GM21576 (cell line): Measurements from ENCODE around the gene STX4.

Experiments used
- ATAC-seq: cut with Tn5 transposase; IDR thresholded peaks from one replicate; pipeline ENCODE4 v1.9.1; 2021; ENCODE audit warnings: mild to moderate bottlenecking, moderate library complexity; ENCODE audit not compliant: unreplicated experiment

Gene STX4, protein sequence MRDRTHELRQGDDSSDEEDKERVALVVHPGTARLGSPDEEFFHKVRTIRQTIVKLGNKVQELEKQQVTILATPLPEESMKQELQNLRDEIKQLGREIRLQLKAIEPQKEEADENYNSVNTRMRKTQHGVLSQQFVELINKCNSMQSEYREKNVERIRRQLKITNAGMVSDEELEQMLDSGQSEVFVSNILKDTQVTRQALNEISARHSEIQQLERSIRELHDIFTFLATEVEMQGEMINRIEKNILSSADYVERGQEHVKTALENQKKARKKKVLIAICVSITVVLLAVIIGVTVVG

DNA sequence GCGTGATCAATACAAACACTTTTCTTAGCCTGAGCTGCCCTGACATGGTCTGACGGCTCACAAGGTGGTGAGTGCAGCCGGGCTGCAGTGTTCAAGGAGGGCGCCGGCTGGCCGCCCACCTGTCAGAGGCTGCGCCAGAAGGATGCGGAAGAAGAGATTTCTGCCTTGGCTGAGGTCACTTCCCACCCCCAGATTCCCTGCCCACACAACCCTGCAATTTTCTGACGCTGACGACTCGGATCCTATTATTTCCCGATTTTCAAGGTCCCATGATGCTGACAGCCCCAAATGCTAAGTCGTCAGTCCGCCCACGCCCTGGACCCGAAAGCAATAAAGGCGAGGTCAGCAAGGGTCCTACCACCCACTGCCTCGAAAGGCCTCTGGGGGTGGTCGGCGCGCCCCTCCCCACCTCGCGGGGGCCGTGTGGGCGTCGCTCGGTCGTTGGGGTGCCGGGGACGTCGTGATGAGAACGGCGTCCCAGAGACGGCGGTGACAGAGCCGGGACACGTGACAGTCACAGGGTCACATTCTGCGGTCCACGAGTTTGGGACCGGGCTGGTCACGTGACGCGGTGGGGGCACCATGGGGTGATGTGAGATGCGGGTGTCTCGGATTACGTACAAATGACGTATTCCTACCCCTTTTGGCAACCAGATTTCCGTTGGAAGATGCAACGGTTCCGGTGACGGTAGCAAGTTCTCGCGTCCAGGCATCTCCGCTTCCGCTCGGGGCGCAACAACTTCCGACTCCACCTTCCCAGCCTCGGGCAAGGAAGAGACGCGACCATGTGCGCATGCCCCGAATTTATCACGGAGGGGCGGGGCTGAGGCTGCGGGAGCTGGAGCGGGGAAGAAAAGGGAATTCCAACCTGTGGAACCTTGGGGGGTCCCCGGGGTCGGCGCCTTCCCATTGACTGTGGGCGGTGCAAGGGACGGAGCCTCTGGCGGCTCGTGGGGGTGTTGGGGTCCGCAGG, at the start of gene STX4:
Gene STX4, plus strand, starts transcription at position 823 of the 973 bp plus-strand sequence. CDS start 248 bp downstream, outside the sequence.
- ATAC-seq: peak; percentile 81

GRCh38 chr16:30983898-30984610, 49.3 kb upstream of the STX4 start:
- no peak for ATAC-seq

- no peak for ATAC-seq
Observed at GRCh38 chr16:30984669-30985400, 48.5 kb upstream of the STX4 start, which contains the start of gene HSD3B7. HSD3B7 (plus strand) TSS chr16:30985207; CDS start chr16:30985659, 452 bp downstream.

- no peak for ATAC-seq
Observed at GRCh38 chr16:30985401-30986128, 47.8 kb upstream of the STX4 start.

- no peak for ATAC-seq
Observed at GRCh38 chr16:30986129-30986991, 47.0 kb upstream of the STX4 start.

- ATAC-seq: no peak
Observed at GRCh38 chr16:30987581-30988190, 45.7 kb upstream of the STX4 start.

DNA sequence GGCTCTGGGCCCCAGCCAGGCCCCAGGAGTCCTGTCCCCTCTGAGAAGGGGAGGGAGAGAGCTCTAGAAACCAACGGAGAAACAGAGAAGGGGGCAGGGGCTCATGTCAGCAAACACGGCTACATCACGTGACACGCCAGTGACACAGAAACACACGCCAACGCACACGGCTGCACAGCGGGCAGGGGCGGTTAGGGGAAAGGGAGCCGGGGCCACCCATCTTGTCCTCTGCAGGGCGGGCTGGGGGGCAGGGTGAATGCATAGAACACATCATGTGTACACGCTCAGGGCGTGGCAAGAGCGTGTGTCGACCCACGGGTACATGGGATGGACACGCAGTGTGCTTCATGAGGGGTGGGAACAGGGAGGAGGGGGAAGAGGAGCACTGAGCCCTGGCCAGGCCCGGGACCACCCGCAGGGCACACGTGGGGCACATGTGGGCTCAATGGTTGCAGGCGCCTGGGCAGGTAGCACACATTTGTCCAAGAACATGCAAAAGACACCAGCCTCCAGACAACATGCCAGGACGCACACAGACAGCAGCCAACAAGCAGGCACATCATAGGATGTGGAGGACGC, 43.8 kb upstream of the STX4 start:
- ATAC-seq: no peak

GRCh38 chr16:30990105-30990504, 43.3 kb upstream of the STX4 start:
- ATAC-seq: no peak

GRCh38 chr16:30991052-30991451, 42.3 kb upstream of the STX4 start:
- ATAC-seq: no peak

GRCh38 chr16:30992276-30992780, 41.0 kb upstream of the STX4 start:
- no peak for ATAC-seq

- ATAC-seq: no peak
Observed at GRCh38 chr16:30992931-30993816, 40.2 kb upstream of the STX4 start.

GRCh38 chr16:30995927-30996323, 37.4 kb upstream of the STX4 start:
- ATAC-seq: no peak

DNA sequence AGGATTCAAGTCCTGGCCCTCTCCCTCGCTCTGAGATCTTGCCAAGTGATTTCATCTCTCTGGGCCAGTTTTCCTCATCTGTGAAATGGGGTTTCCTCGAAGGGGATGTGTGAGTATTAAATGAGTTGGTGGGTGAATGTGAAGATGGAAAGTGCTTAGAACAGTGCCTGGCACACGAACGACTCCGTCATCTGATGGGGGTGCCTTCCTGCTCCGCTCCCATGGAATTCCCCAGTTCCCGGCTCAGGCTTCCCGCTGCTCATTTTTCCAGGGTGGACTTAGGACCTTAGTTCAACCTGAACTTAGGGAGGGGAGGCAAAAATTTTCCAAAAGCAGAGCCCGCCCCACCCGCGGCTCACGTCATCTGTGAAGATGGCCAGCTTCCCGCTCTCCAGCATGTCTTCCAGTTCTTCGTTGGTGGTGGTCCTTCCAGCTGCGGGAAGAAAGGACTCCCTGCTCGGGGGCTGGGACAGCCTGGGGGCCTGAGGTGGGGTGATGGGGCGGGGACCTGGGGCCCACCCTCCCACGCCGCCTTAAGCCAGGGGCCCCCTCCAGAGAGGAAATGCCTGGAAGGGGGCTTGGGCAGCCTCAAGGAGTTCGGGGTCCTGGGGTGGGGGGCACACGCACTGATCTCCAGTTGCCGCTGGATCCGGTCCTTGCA, 36.9 kb upstream of the STX4 start:
- ATAC-seq: no peak

GRCh38 chr16:30996985-30997724, 36.2 kb upstream of the STX4 start:
- peak; percentile 77 for ATAC-seq
